HG03457 (cell line): ENCODE data around the gene EXD3.

ENCODE experiments used
- ATAC-seq: cut with Tn5 transposase; IDR thresholded peaks from one replicate; pipeline ENCODE4 v1.9.1; 2021; ENCODE audit warnings: moderate number of reproducible peaks; ENCODE audit not compliant: unreplicated experiment

Gene EXD3

GRCh38 chr9:137369061-137369787 is 53.7 kb downstream of the EXD3 start:
- ATAC-seq: no peak

GRCh38 chr9:137368431-137369035 is 54.4 kb downstream of the EXD3 start:
- ATAC-seq: no peak

- no peak for ATAC-seq
These were observed 55.2 kb downstream of the EXD3 start for GRCh38 chr9:137367506-137368430.

GRCh38 chr9:137366891-137367381 is 56.0 kb downstream of the EXD3 start:
- ATAC-seq: no peak

DNA sequence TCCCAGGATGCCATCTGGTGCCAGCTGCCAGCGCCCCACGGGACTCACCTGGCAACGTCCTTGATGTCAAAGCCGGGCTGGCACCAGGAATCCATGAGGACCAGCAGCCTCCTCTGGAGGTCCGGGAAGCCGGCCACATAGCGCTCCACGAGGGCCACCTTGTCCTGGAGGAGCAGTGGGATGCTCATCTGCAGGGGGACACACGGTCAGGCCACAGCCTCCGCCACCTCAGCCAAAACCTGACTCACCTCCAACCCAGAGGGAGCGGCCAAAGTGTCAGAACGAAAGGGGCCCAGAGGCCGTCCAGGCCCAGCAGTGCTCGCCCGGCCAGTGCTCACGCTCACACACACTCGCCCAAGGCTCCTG is 56.5 kb downstream of the EXD3 start:
- no peak for ATAC-seq

GRCh38 chr9:137365552-137366444 is 57.2 kb downstream of the EXD3 start:
- ATAC-seq: no peak

GRCh38 chr9:137365056-137365455 is 57.9 kb downstream of the EXD3 start:
- no peak for ATAC-seq

GRCh38 chr9:137359850-137360249 is 63.1 kb downstream of the EXD3 start:
- ATAC-seq: no peak

DNA sequence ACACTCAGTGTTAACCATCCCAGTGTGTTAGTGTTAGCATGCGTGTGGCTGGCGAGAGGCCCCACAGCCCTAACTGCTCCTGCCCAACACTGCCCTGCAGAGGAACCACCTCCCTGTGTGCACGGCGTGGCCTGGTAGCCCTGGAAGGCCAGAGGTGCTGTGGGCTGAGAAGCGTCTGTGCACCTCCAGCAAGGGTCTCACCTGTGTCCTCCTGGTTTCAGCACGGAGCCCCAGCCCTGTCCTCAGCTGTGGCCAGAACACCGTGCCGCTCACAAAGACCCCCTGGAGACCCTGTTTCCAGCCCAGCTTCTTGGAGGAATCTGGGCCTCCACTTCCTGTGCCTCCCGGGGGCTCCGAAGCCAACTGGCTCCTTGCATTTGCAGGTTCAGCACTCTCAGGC is 64.8 kb downstream of the EXD3 start:
- ATAC-seq: no peak

DNA sequence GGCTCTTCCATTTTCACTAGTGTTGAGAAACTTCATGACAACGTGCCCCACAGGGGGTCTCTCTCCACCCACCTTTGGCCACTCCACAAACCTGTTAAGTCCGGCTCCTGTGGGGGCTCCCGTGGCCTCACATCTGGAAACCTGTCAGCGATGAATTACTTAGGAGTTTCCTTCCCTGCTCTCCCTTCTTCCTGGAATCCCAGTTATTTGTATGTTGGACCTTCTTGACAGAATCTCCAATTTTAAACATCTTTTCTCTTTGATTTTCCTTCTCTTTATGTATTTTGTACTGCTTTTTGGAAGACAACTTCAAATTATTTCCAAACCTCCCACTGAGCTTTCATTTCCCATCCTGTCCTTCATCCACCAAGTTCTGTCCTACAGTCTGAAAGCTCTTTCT is 65.8 kb downstream of the EXD3 start:
- no peak for ATAC-seq

- no peak for ATAC-seq
These were observed 67.1 kb downstream of the EXD3 start for GRCh38 chr9:137355761-137356365.

GRCh38 chr9:137354845-137355760 is 67.9 kb downstream of the EXD3 start:
- ATAC-seq: no peak

DNA sequence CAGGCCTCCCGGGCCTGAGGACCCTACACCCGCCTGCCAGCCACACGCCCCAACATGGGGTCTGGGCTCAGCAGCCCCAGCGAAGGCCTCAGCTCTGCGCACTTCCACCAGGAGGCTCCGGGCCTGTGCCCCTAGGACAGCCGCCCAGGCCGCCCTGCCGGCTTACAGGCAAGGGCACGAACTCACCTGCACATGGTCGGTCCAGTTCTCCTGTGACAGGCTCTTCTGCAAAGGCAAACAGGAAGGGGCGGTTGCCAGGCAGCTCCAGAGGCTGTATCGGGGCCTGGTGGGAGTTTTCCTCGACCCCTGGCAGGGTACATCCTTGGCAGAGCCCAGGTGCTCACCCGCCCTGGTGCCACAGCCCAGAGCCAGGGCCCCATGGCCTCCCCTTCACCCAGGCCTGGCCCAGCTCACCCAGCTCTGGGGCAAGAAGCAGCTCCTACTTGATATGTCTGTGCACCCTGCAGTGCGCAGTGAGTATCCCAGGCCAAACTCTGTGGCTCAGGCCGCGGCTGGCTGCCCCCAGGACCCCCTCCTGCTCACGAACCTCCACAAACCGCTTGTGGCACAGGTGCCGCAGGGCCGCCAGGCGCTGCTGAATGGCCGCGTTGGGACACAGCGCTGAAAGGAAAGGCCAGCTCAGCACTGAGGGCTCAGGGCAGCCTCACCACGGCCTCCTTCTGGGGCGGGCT is 68.7 kb downstream of the EXD3 start:
- ATAC-seq: no peak

GRCh38 chr9:137353223-137354152 is 69.5 kb downstream of the EXD3 start:
- no peak for ATAC-seq

GRCh38 chr9:137352511-137353222 is 70.3 kb downstream of the EXD3 start:
- ATAC-seq: no peak

DNA sequence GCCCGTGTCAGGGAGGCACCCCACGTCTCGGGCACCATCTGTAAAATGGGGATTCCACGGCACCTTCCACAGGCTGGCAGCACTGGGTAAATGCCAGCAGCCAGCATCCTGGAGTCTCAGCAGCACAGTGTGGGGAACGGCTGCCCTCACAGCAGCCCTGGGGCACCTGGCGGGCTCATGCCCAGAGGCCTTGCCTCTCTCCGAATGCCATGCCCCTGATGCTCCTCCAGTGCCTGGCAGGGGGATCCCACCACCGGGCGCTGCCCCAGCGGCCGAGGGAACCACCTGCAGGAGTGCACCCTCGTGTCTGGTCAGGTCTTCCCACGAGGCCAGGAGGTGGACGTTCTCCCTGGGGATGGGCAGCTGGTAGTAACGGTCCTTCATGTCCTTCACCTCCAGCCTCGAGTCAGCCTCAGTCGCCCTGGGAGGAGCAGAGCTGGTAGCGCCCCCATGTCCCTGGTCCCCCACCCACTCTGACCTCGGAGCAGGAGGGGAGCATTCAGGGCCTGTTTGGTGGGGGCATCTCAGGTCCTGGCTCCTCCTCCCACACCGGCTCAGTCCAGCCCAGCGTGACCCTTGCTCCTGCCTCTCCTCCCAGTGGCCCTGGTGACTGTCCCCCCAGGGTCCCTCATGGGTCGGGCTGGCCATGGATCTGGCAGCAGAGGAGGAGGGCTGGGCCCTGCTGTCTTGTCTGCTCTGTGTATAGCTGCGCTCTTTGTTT is 71.0 kb downstream of the EXD3 start:
- ATAC-seq: no peak
